ENCODE data around the gene CDH24. TPM values are rescaled to one million over a fixed set of nuclear protein-coding genes. Genes with fewer than 3 reads are reported as not detected.

Gene CDH24
- total RNA-seq, 4 donors from 2014 or later, result 1.6 to 4.9 (median 1.8) TPM

DNA sequence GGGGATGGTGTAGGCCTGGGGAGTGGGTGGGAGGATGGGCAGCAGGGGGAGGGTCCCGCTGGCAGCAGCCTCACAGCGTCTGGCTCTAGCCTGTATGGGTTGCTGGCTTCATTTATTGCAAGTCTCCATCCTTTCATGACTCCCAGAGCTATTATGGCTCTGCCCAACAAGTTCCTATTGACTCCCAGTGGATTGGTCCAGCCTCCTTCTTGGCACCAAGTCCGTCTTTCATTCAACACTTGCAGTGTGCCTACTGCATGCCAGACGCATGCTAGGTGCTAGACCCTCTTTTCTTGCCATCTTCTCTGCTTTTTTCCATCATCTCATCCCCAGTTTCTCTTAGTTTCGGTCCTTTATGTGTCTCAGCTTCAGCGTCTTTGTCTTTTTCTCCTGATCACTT is 14.2 kb downstream of the CDH24 start:
- no peak for DNase-seq (ENCODE audit: low spot score)
- ATAC-seq (ENCODE audit: low FRiP score), result no peak
- TF ChIP-seq, protein P1, sequence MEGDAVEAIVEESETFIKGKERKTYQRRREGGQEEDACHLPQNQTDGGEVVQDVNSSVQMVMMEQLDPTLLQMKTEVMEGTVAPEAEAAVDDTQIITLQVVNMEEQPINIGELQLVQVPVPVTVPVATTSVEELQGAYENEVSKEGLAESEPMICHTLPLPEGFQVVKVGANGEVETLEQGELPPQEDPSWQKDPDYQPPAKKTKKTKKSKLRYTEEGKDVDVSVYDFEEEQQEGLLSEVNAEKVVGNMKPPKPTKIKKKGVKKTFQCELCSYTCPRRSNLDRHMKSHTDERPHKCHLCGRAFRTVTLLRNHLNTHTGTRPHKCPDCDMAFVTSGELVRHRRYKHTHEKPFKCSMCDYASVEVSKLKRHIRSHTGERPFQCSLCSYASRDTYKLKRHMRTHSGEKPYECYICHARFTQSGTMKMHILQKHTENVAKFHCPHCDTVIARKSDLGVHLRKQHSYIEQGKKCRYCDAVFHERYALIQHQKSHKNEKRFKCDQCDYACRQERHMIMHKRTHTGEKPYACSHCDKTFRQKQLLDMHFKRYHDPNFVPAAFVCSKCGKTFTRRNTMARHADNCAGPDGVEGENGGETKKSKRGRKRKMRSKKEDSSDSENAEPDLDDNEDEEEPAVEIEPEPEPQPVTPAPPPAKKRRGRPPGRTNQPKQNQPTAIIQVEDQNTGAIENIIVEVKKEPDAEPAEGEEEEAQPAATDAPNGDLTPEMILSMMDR (IDR thresholded peaks at IDR 0.05), result no peak

DNA sequence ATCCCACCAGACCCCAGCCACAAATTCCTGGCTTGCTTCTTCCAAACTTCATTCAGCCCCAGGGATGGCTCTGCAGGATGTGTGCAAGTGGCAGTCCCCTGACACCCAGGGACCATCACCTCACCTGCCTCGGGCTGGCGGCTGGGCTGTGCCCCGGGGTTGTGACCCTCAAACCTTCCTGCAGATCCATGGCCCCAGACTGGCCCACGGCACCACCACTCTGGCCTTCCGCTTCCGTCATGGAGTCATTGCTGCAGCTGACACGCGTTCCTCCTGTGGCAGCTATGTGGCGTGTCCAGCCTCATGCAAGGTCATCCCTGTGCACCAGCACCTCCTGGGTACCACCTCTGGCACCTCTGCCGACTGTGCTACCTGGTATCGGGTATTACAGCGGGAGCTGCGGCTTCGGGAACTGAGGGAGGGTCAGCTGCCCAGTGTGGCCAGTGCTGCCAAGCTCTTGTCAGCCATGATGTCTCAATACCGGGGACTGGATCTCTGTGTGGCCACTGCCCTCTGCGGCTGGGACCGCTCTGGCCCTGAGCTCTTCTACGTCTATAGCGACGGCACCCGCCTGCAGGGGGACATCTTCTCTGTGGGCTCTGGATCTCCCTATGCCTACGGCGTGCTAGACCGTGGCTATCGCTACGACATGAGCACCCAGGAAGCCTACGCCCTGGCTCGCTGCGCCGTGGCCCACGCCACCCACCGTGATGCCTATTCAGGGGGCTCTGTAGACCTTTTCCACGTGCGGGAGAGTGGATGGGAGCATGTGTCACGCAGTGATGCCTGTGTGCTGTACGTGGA is 15.0 kb downstream of the CDH24 start, which contains the start of gene PSMB11:
Gene PSMB11, plus strand, starts transcription at position 51 of the 804 bp plus-strand sequence. Its CDS starts 14 bp downstream, at position 65.
- ATAC-seq (ENCODE audit: low FRiP score) (no peak), DNase-seq (ENCODE audit: low spot score) (no peak)
- TF ChIP-seq, protein P1 (IDR thresholded peaks at IDR 0.05), result no peak

DNA sequence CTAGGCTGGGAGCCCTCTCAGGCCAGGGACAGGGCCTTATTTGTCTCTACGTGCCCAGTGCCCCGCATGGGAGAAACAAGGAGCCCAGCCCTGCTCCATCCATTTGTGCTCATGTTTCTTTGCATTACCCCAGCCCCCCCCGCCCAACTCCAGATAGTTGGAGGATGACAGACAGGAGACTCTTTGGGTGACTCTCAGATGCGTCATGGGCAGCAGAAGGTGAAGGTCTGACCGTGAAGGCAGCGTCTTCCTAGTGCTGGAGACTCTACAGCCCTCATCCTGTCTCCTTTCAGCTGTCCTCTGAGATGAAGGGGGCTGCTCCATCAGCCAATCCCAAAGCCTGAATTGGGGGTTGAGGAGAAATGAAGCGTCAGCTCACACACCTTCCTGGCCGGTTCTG is 15.6 kb downstream of the CDH24 start:
- no peak for DNase-seq (ENCODE audit: low spot score)
- no peak for ATAC-seq (ENCODE audit: low FRiP score)
- TF ChIP-seq, protein P1 (IDR thresholded peaks at IDR 0.05), result no peak

DNA sequence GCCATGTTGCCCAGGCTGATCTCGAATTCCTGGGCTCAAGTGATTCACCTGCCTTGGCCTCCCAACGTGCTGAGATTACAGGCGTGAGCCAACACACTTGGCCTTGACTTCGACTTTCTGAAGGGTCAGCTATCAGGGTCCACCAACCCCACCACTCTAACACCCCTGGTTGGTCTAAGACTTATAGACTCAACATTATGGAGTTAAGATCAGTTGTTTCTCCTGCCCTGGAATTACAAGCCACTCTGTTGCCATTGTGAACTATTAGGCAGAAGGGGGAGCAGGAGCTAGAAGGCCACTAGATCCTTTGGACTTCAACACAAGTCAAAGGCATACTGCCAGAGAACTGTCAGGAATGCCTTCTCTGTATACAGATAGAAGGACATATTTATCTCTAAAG is 17.2 kb downstream of the CDH24 start:
- DNase-seq (ENCODE audit: low spot score) (no peak), ATAC-seq (ENCODE audit: low FRiP score) (no peak)
- TF ChIP-seq, protein P1 (IDR thresholded peaks at IDR 0.05), result no peak

DNA sequence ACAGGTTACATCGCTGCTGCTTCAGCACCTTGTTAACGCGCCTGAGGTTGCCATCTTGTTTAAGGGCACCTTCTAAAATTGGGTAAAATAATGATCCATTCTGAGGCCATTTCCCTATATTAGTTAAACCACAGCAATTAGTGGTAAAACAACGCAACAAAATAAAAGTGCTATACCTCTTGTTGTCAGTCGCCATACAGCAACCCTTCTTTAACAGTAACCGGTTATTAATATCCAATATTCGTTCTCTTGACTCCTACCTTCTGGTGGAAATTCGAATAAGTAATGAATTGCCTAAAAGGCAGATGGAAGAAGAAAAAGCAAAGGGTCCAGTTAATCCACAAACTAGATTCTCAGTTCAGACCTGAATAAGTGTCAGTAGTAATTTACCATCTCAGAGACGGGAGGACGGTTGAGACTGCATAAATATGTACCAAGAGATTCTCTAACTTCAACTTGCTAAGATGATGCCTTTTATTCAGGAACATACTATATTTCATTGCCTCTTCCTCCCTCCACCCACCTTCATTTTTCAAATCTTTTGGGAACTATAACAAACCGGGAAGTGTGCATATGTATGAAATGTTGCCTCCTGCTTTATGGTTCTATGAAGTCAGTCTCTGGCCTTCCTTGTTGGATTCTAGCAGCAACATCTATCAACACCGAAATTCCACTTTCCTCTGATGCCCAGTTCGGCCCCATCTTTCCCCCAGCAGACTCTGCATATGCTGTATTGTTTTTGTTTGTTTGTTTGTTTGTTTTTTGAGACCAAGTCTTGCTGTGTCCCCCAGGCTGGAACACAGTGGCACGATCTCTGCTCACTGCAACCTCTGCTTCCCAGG is 21.8 kb downstream of the CDH24 start:
- no peak for ATAC-seq (ENCODE audit: low FRiP score)
- TF ChIP-seq, protein P1 (IDR thresholded peaks at IDR 0.05), result no peak
- no peak for DNase-seq (ENCODE audit: low spot score)

DNA sequence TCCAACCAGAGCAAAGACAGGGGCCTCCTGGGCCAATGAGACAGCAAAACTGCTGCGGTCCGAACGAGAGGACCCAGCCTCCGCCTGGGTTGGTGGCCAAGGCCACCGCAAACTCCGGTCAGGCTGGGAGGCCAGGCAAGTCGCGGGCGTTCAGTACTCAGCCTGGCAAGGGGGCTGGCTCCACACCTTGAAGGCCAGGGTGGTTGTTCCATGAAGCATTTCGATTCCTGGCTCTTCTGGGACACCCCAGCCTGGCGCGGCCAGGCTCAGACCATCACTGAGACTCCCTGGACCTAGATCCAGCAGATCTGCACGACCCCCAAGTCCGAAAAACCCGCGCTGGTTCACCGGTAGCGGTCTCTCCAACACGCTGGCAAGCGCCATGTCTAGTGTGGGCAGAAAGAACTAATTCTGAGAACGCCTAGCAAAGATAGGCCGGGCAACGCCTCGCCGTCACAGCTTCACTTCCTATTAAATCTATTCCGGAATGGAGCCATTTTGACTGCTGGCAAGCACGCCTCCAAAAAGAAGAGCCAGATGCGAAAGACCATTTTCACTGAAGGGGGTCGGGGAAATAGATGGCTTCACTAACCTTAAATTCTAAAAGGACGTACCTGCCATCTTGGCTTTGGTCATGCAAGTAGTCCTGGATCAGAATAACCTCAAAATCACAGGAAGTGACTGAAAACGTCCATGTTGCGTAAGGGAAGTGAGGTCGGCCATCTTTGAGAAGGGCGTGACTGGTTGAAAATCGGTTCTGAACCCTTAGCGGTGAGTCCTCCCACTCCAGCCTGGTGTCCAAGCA is 22.6 kb downstream of the CDH24 start, which contains the start of gene PSMB5:
Gene PSMB5, minus strand, starts transcription at position 403 of the 805 bp plus-strand sequence. Its CDS starts 19 bp downstream, at position 384.
- peak; percentile 99 for ATAC-seq (ENCODE audit: low FRiP score)
- TF ChIP-seq, protein P1 (IDR thresholded peaks at IDR 0.05), result no peak
- peak; percentile 57 for DNase-seq (ENCODE audit: low spot score)

Data from omental fat pad (tissue), 4 donors.